22Rv1 (cell line): ENCODE measurements around the gene AAK1.

Source experiments
- ZFX ChIP-seq: fragments of 450-650 bp; IDR thresholded peaks from 2 replicates; pipeline ENCODE4 v1.6.1; 2017; ENCODE audit warnings: antibody characterized with exemption, borderline replicate concordance
- TF ChIP-seq, protein P1 (sequence below): fragments of 450-650 bp; IDR thresholded peaks from 2 replicates; pipeline ENCODE4 v1.5.1; 2017; ENCODE audit warnings: mild to moderate bottlenecking

GRCh38 chr2:69589973-69590652 is 53.4 kb downstream of the AAK1 start:
- TF ChIP-seq, protein P1, sequence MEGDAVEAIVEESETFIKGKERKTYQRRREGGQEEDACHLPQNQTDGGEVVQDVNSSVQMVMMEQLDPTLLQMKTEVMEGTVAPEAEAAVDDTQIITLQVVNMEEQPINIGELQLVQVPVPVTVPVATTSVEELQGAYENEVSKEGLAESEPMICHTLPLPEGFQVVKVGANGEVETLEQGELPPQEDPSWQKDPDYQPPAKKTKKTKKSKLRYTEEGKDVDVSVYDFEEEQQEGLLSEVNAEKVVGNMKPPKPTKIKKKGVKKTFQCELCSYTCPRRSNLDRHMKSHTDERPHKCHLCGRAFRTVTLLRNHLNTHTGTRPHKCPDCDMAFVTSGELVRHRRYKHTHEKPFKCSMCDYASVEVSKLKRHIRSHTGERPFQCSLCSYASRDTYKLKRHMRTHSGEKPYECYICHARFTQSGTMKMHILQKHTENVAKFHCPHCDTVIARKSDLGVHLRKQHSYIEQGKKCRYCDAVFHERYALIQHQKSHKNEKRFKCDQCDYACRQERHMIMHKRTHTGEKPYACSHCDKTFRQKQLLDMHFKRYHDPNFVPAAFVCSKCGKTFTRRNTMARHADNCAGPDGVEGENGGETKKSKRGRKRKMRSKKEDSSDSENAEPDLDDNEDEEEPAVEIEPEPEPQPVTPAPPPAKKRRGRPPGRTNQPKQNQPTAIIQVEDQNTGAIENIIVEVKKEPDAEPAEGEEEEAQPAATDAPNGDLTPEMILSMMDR = no peak
- TF ChIP-seq ZFX = no peak
